Activated naive CD8-positive, alpha-beta T cell (primary cell): ENCODE results near the gene PRSS56.
"Not testable (repeated sequence)": the region's sequence is repeated elsewhere in the genome, so short reads cannot be mapped to it uniquely, and the experiment has no call there.

Experiments used
- H3K27ac Mint-ChIP-seq: one replicate; pipeline ENCODE4 v1.8.0; 2021; ENCODE audit warnings: mixed read lengths
- H3K27me3 Mint-ChIP-seq: one replicate; pipeline ENCODE4 v1.8.0; 2021; ENCODE audit warnings: mixed read lengths
- H3K36me3 Mint-ChIP-seq: one replicate; pipeline ENCODE4 v1.8.0; 2021; ENCODE audit warnings: mixed read lengths
- H3K4me1 Mint-ChIP-seq: one replicate; pipeline ENCODE4 v1.8.0; 2021; ENCODE audit warnings: low read depth, mixed read lengths
- H3K4me3 Mint-ChIP-seq: one replicate; pipeline ENCODE4 v1.8.0; 2021; ENCODE audit warnings: mild to moderate bottlenecking, mixed read lengths
- H3K9me3 Mint-ChIP-seq: one replicate; pipeline ENCODE4 v1.8.0; 2021; ENCODE audit warnings: low read depth, mixed read lengths

Gene PRSS56

DNA sequence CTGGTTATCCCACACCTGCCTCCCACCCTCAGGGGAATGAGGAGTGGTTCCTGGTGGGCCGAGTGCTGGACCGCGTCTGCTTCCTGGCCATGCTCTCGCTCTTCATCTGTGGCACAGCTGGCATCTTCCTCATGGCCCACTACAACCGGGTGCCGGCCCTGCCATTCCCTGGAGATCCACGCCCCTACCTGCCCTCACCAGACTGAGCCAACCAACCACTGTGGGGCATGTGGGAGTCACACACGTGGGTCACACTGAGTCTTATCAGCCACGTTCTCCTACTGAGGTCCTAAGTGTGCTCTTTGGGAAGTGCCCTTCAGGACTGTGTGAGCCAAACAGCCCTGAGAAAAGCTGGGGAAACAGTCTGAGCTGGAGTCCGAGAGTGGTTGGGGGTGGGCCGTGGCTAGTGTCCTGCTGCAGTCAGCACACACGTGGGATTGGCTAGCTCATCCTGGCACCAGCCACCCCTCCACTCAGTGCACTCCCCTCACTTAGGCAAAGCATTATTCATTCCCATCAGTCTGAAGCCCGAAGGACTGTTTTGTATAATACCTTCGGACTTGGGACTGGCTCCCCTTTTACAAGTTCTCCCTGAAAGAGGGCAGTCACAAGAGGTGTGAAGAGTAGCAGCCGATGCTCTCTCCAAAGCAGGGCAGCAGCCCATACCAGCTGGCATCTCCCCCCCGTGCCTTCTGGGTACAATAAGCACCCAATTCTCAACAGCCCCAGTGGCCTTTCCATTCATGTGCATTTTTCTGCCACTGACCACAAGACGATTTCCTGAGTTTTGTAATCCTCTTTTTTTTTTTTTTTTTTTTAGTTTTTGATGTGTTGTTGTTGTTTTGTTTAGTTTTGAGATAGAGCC is 25.6 kb downstream of the PRSS56 start:
- H3K4me1 Mint-ChIP-seq = peaks cover 40% of the 10 kb centered on the region
- H3K4me3 Mint-ChIP-seq = no peak overlapping the region
- no peak overlapping the region for H3K27ac Mint-ChIP-seq
- no peaks in the 10 kb centered on the region for H3K9me3 Mint-ChIP-seq
- peaks cover 18% of the 10 kb centered on the region for H3K36me3 Mint-ChIP-seq
- H3K27me3 Mint-ChIP-seq = no peaks in the 10 kb centered on the region

DNA sequence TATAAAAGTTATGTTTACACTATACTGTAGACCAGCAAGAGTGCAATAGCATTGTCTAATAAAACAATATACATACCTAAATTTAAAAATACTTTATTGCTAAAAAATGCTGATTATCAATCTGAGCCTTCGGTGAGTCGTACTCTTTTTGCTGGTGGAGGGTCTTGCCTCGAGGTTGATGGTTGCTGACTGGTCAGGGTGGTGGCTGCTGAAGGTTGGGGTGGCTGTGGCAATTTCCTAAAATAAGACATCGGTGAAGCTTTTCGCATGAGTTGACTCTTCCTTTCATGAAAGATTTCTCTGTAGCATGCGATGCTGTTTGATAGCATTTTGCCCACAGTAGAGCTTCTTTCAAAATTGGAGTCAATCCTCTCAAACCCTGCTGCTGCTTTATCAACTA is 27.8 kb downstream of the PRSS56 start:
- H3K4me1 Mint-ChIP-seq = peaks cover 59% of the 10 kb centered on the region
- peaks cover 22% of the 10 kb centered on the region for H3K36me3 Mint-ChIP-seq
- no peaks in the 10 kb centered on the region for H3K9me3 Mint-ChIP-seq
- H3K27ac Mint-ChIP-seq = no peak overlapping the region
- H3K4me3 Mint-ChIP-seq = peak overlapping the region; percentile 100
- no peaks in the 10 kb centered on the region for H3K27me3 Mint-ChIP-seq

DNA sequence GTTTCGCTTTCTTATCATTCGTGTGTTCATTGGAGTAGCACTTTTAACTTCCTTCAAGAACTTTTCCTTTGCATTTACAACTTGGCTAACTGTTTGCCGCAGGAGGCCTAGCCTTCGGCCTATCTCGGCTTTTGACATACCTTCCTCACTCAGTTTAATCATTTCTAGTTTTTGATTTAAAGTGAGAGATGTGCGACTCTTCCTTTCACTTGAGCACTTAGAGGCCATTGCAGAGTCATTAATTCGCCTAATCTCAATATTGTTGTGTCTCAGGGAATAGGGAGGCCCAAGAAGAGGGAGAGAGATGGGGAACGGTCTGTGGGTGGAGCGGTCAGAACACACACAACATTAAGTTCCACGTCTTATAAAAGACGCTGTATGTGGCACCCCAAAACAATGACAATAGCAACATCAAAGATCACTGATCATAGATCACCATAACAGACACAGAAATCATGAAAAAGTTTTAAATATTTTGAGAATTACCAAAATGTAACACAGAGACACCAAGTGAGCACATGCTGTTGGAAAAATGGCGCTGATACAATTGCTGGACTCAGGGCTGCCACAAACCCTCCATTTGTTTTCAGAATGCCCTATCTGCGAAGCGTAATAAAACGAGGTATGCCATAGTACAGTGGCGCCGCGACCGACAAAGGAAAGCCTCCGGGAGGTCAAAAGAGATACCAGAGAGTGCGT is 29.6 kb downstream of the PRSS56 start:
- no peaks in the 10 kb centered on the region for H3K27me3 Mint-ChIP-seq
- peak overlapping the region; percentile 100 for H3K4me3 Mint-ChIP-seq
- peaks cover 75% of the 10 kb centered on the region for H3K4me1 Mint-ChIP-seq
- peak overlapping the region; percentile 100 for H3K27ac Mint-ChIP-seq
- H3K36me3 Mint-ChIP-seq = peaks cover 22% of the 10 kb centered on the region
- no peaks in the 10 kb centered on the region for H3K9me3 Mint-ChIP-seq

DNA sequence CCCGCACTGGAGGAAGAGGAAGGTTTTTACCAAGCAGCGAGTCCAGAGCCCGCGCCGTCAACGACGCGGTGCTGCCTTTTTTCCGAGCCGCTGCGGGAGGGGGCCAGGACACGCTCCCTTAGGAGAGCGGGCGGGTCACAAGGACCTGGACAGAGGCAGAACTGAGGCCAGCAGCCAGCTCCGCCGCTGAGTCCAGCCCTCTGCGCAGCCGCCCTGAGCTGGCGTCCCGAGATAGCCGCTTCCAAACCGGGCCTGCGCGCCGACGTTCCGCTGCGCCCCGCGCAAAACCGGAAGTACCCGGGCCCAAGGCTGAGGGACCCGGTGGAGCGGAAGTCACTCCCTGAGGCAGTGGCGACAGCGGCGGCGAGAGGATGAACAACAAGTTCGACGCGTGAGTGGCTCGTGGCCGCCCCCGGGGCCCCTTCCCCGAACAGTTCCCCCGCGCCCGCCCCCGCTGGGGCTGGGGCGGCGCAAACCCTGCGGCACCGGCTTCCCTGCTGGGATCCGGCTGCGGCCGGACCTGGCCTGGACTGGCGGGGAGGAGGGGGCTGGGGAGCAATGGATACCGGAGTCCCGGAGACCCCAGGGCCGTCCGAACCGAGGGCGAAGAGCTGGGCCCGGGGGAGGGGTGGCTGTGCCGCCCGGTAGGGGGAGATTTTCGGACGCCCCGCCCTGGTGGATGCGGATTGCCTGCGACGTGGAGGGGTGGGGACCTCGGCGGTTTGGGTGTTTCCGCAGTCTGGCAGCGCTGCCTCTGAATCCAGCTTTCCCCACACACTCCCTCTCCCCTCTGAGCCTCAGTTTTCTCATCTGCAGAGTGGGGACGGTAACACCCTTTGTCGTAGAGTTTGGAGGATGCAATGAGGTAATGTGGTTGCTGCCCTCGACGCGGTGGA is 30.4 kb downstream of the PRSS56 start, which contains the start of the genes EIF4E2 and TIGD1:
TSS of gene EIF4E2 (plus strand) at position 336 of the 896 bp plus-strand sequence. CDS start at position 372, 36 bp downstream.
TSS of gene TIGD1 (minus strand) at position 204 of the 896 bp plus-strand sequence. CDS start 675 bp downstream, outside the sequence.
- peaks cover 25% of the 10 kb centered on the region for H3K36me3 Mint-ChIP-seq
- H3K4me3 Mint-ChIP-seq = peak within 1 kb of the TSS; percentile 100
- H3K27me3 Mint-ChIP-seq = no peaks in the 10 kb centered on the region
- peak within 1 kb of the TSS; percentile 100 for H3K27ac Mint-ChIP-seq
- no peaks in the 10 kb centered on the region for H3K9me3 Mint-ChIP-seq
- H3K4me1 Mint-ChIP-seq = peaks cover 79% of the 10 kb centered on the region

DNA sequence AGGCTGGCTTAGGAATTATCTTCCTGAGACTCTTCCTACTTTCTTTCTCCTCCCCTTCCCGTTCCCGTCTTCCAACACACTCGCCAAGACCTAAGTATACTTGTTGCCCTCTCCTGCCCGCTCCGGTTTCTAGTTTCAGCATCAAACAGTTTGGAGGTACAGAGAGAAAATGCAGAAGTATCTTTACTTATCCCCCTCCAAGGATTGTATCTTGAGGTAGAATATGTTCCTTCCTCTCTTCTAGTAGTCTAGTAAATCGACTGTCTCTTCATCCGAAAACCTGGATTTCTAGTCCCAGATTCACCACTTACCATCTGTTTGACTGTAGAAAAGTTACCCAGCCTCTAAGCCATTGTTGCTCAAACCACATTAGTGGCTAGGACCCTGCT is 31.1 kb downstream of the PRSS56 start:
- peak overlapping the region; percentile 100 for H3K4me3 Mint-ChIP-seq
- H3K27ac Mint-ChIP-seq = peak overlapping the region; percentile 97
- H3K4me1 Mint-ChIP-seq = peaks cover 81% of the 10 kb centered on the region
- peaks cover 26% of the 10 kb centered on the region for H3K36me3 Mint-ChIP-seq
- H3K9me3 Mint-ChIP-seq = no peaks in the 10 kb centered on the region
- no peaks in the 10 kb centered on the region for H3K27me3 Mint-ChIP-seq

DNA sequence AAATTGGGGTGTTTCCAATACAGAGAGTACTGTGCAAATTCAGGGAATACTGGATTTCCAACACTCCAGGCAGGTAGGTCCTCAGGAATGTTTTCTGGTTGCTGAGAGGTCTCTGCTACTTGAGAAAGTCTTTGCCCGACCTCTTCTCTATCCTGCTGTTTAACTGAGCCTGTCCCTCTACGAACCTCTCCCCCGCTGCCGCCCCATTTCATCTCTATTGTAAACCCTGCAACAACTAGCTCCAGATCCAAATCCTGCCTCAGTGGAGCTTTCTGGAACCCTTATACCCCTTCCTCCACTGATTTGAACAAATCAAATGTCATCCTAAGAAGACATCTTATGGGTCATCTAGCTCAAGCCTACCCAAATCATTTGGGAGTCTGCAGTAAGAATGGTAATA is 31.6 kb downstream of the PRSS56 start:
- peaks cover 25% of the 10 kb centered on the region for H3K36me3 Mint-ChIP-seq
- H3K4me3 Mint-ChIP-seq = peak overlapping the region; percentile 100
- H3K9me3 Mint-ChIP-seq = no peaks in the 10 kb centered on the region
- no peaks in the 10 kb centered on the region for H3K27me3 Mint-ChIP-seq
- peaks cover 78% of the 10 kb centered on the region for H3K4me1 Mint-ChIP-seq
- H3K27ac Mint-ChIP-seq = peak overlapping the region; percentile 97

DNA sequence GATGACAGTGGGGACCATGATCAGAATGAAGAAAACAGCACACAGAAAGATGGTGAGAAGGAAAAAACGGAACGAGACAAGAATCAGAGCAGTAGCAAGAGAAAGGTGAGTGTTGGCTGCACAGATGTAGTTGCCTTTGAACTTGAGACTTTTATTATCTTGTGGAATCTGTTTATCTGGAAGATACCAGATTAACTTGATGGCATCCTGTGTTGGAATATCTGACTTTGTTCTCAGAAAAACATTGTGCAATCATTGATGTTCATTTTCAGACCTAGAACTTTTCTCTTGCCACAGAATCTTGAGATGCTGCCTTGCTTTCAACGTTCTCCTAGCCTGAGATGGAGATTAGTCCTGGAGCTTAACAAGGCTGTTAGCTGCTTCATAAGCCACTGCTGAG is 36.2 kb downstream of the PRSS56 start:
- no peaks in the 10 kb centered on the region for H3K27me3 Mint-ChIP-seq
- peaks cover 45% of the 10 kb centered on the region for H3K4me1 Mint-ChIP-seq
- H3K9me3 Mint-ChIP-seq = no peaks in the 10 kb centered on the region
- H3K36me3 Mint-ChIP-seq = peaks cover 16% of the 10 kb centered on the region
- H3K4me3 Mint-ChIP-seq = no peak overlapping the region
- peak overlapping the region; percentile 46 for H3K27ac Mint-ChIP-seq

DNA sequence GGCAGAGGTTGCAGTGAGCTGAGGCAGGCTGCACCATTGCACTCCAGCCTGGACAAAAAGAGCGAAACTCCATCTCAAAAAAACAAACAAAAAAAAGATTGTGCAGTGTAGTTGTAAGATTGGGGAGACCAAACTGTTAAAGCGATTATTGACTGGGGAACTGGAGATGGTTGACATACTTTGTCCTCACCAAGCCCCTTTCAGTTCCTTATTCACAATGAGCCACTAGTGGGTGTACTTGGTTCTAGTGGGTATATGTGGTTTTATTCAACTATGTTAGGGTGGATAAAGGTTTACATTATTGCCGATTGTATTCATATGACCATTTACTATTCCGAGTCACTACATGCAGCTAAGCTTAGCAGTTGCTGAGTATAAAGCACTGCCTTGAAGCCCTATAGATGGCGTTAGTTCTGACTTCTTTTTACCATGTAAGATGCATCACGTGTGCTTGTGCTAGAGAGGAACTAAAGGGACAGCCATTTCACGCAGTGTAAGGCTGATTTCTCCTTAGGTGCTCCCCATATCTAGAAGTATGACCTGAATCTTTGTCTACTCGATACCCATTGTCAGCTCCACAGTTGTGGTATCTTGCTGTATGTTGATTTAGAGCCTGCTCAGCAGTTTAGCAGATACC is 42.4 kb downstream of the PRSS56 start:
- no peak overlapping the region for H3K4me3 Mint-ChIP-seq
- H3K36me3 Mint-ChIP-seq = peaks cover 16% of the 10 kb centered on the region
- no peaks in the 10 kb centered on the region for H3K9me3 Mint-ChIP-seq
- H3K4me1 Mint-ChIP-seq = peaks cover 2% of the 10 kb centered on the region
- no peak overlapping the region for H3K27ac Mint-ChIP-seq
- no peaks in the 10 kb centered on the region for H3K27me3 Mint-ChIP-seq

DNA sequence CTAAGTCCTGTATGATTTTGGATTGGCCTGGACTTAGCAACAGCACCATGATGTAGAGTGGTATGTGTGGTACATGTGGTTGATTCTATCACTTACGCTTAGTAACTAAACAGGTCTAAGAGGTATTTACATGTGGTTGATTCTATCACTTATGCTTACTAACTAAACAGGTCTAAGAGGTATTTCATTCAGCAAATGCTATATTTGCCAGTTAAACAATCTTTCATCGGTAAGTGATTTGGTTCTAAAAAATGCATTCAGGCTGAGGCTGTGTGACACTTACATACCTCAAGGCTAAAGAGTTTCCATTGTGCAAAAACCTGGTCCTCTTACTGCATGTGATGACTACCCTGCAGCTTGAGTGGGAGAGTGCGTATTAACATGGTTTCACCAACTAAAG is 43.4 kb downstream of the PRSS56 start:
- Mint-ChIP-seq H3K27me3 (no peaks in the 10 kb centered on the region), H3K4me1 (peaks cover 2% of the 10 kb centered on the region), H3K36me3 (peaks cover 19% of the 10 kb centered on the region), H3K4me3 (no peak overlapping the region), H3K27ac (no peak overlapping the region), H3K9me3 (no peaks in the 10 kb centered on the region)

DNA sequence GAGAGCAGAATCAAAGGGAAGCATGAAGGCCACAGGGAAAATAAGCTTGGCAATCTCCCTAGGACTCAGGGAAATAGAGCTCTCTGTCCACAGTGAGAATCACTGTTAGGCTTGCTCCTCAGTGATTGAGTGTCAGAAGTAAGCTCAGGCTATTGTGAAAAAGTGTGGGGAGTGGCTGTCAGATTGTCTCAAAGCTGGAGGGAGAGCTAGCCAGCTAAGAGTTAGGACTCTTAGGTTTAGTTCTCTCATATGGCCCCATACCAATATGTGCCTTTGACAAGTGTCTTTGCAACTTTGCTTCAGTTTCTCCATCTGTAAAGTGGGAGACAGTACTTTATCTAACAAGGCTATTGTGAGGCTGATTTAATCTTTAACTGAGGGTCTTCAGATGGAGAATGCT is 47.5 kb downstream of the PRSS56 start:
- peaks cover 2% of the 10 kb centered on the region for H3K4me1 Mint-ChIP-seq
- H3K36me3 Mint-ChIP-seq = peaks cover 17% of the 10 kb centered on the region
- H3K27ac Mint-ChIP-seq = no peak overlapping the region
- no peak overlapping the region for H3K4me3 Mint-ChIP-seq
- H3K27me3 Mint-ChIP-seq = no peaks in the 10 kb centered on the region
- H3K9me3 Mint-ChIP-seq = no peaks in the 10 kb centered on the region

DNA sequence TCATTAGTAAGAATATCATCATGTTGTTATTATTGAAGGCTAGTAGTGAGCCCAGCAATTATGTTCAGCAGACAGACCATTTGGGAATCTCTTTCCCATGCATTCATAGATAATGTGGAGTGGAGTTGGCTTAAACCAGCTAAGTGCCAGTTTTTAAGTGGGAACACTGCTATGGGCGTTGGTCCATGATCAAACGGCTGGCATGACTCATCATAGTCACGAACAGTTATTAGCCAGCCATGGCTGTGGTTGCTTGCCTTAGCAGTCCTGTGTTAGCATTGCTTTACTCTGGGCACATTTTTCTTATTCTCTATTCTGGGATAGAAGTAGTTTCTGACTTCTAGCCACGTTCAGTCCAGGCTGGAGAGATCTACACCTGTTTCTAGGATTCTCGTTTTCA is 48.0 kb downstream of the PRSS56 start:
- H3K27me3 Mint-ChIP-seq = no peaks in the 10 kb centered on the region
- no peak overlapping the region for H3K4me3 Mint-ChIP-seq
- H3K4me1 Mint-ChIP-seq = peaks cover 2% of the 10 kb centered on the region
- H3K36me3 Mint-ChIP-seq = peaks cover 17% of the 10 kb centered on the region
- H3K9me3 Mint-ChIP-seq = no peaks in the 10 kb centered on the region
- H3K27ac Mint-ChIP-seq = peak overlapping the region; percentile 9

DNA sequence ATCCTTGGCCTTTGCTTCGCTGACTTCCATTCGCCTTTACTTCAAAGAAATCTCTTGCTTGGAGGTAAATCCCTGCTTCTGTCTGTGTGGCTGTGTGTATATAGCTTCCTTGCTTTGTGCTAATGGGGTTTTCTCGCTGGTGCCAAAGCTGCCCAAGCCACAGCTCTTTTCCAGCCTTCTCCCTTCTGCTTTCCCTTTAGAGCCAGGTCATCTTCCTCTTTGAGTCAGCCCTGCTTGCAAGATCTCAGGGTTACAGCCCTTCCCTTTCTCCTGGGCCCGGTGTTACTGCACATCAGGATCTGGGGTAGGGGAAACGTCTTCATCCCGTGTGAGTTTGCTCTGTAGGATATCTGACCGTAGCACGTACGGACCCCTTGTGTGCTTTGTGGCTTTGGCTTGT is 49.4 kb downstream of the PRSS56 start:
- H3K27me3 Mint-ChIP-seq = no peaks in the 10 kb centered on the region

DNA sequence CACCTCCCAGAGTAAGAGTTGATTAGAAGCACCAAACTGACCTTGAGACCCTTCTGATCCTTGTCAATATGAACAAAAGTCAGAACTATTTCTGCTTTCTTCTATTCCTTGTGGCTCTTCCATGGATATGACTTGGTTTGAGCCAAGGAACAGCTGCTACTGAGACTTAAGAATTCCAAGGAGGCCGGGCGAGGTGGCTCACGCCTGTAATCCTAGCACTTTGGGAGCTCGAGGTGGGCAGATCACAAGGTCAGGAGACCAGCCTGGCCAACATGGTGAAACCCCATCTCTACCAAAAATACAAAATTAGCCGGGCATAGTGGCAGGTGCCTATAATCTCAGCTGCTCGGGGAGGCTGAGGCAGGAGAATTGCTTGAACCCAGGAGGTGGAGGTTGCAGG is 50.3 kb downstream of the PRSS56 start:
- not testable (repeated sequence) for H3K4me1 Mint-ChIP-seq, H3K27me3 Mint-ChIP-seq, H3K27ac Mint-ChIP-seq, H3K4me3 Mint-ChIP-seq, H3K9me3 Mint-ChIP-seq
- H3K36me3 Mint-ChIP-seq = peaks cover 14% of the 10 kb centered on the region

More for the DNA sequence above, 49.4 kb downstream of the PRSS56 start:
- no peaks in the 10 kb centered on the region for H3K4me1 Mint-ChIP-seq
- no peak overlapping the region for H3K27ac Mint-ChIP-seq
- H3K36me3 Mint-ChIP-seq = peaks cover 14% of the 10 kb centered on the region
- H3K4me3 Mint-ChIP-seq = no peak overlapping the region
- H3K9me3 Mint-ChIP-seq = no peaks in the 10 kb centered on the region

DNA sequence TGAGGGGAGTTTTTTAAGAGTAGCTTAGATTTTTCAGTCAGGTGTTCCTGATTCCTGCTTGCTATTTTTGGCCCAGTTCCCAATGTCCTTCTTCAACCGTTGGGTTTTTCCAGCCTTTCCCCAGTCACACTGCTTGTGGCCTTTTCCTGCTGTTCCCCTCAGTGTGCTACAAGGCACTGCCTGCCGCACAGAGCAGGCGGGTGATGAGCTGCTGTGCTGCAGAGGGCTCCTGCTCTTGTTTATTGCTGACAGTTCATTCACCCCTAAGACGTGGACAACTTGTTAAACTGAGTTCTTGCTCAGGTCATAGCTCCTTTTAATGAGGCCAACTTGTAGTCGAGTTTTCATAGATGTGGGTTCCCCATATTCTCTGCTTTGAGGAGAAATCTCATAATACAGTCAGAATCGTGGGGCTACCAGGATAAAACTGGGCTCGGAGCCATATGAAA is 50.9 kb downstream of the PRSS56 start:
- no peaks in the 10 kb centered on the region for H3K9me3 Mint-ChIP-seq
- no peak overlapping the region for H3K4me3 Mint-ChIP-seq
- H3K27me3 Mint-ChIP-seq = no peaks in the 10 kb centered on the region
- H3K27ac Mint-ChIP-seq = no peak overlapping the region
- peaks cover 14% of the 10 kb centered on the region for H3K36me3 Mint-ChIP-seq
- no peaks in the 10 kb centered on the region for H3K4me1 Mint-ChIP-seq
